Breast epithelium (tissue), 4 donors: ENCODE data around the gene ZNF491. TPM values are rescaled to one million over a fixed set of nuclear protein-coding genes. Genes with fewer than 3 reads are reported as not detected.
A peak's percentile ranks its signal among the peaks of the same experiment; 100 is the strongest.
"Not testable (repeated sequence)": the region's sequence is repeated elsewhere in the genome, so short reads cannot be mapped to it uniquely, and the experiment has no call there.

Experiments used
- DNase-seq, 2 donors: peaks; one replicate each; pipeline ENCODE4 v3.0.0-alpha.2; 2019; ENCODE audit warnings: low spot score in 2 of 2
- H3K27ac ChIP-seq, 2 donors: fragments of 200-600 bp; sonication (generic) in 1 of 2; one replicate each; pipeline ENCODE4 v1.5.1; 2016 to 2019; ENCODE audit warnings: mild to moderate bottlenecking in 1 of 2
- H3K27me3 ChIP-seq, 2 donors: fragments of 200-600 bp; sonication (generic) in 1 of 2; one replicate each; pipeline versions ENCODE4 v1.5.1 to v1.6.0; 2017 to 2019; ENCODE audit warnings: control low read depth in 1 of 2, mild to moderate bottlenecking in 1 of 2
- H3K36me3 ChIP-seq: fragments of 200-600 bp; one replicate; pipeline ENCODE4 v1.5.1; 2019
- H3K4me1 ChIP-seq, 2 donors: fragments of 200-600 bp; sonication (generic); one replicate each; pipeline ENCODE4 v1.5.1; 2016 to 2019; ENCODE audit warnings: control low read depth in 1 of 2
- H3K4me3 ChIP-seq, 3 donors: fragments of 200-600 bp; sonication (generic); 1 replicate in 2 of 3; 2 replicates in 1 of 3; pipeline ENCODE4 v1.5.1; 2016 to 2019; ENCODE audit warnings: mild to moderate bottlenecking in 3 of 3, moderate library complexity in 2 of 3
- H3K9me3 ChIP-seq, 2 donors: fragments of 200-600 bp; sonication (generic) in 1 of 2; one replicate each; pipeline ENCODE4 v1.5.1; 2016 to 2019; ENCODE audit warnings: control low read depth in 1 of 2
- CTCF ChIP-seq, 3 donors: fragments of 450-650 bp; IDR thresholded peaks; one replicate each; pipeline ENCODE4 v1.5.1; 2016 to 2017; ENCODE audit warnings: antibody characterized with exemption in 3 of 3, mild to moderate bottlenecking in 3 of 3, moderate library complexity in 3 of 3
- POLR2A ChIP-seq: fragments of 450-650 bp; IDR thresholded peaks from one replicate; pipeline ENCODE4 v1.6.1; 2016; ENCODE audit warnings: antibody characterized with exemption, mild to moderate bottlenecking, moderate library complexity
- POLR2AphosphoS5 ChIP-seq, 3 donors: sonication (generic); formaldehyde crosslinking; IDR thresholded peaks; one replicate each; pipeline ENCODE4 v1.6.1; 2017; ENCODE audit warnings: antibody characterized with exemption in 3 of 3
- intact Hi-C: fragments of 100-400 bp; cut with DNase I; formaldehyde crosslinking; loops from one replicate; pipeline ENCODE4 v1.15.1; 2023; ENCODE audit warnings: low total_unique reads
- total RNA-seq, 3 donors: library from RNA; depleted of rRNA; stranded (reverse); fragments of >200 nt; gene quantifications; one replicate each; pipeline ENCODE4 v1.1.0, GENCODE V29; 2016

Gene ZNF491
- total RNA-seq, 3 donors from 2014 or later = 1.6 to 3.9 (median 3.2) TPM

DNA sequence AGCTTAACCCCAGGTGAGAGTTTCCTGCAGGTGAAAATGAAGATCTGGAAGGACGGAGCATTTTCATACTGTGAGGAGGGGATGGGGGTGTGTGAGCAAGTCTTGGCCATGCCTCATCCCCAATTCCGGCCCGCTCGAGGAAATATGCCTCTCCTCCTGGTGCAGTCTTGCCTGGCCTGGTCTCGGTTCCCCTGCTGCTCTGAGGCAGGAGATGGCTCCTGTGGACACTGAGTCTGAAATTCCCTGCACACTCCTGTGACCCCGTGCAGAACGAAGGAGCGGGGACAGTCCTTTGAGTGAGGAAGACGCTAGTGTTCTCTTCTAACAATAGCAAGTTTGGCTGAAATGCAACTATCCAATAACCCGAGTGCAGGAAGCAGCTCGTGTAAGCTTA lies 49.9 kb downstream of the ZNF491 start:
- peak overlapping the region; percentile 58 to 81 (median 71) for H3K4me3 ChIP-seq
- intact Hi-C loops = no loop called here
- no peaks in the 10 kb centered on the region for H3K27me3 ChIP-seq
- no peaks in the 10 kb centered on the region for H3K36me3 ChIP-seq
- no peaks in the 10 kb centered on the region for H3K4me1 ChIP-seq
- TF ChIP-seq POLR2A (no peak), CTCF (IDR thresholded peaks at IDR 0.05) (no peak), POLR2AphosphoS5 (IDR thresholded peaks at IDR 0.05) (no peak)
- peak overlapping the region; percentile 72 to 77 for H3K27ac ChIP-seq
- H3K9me3 ChIP-seq = peaks cover 2 to 8% of the 10 kb centered on the region in 2 donors
- DNase-seq = no peak

- peak in 2 of 3 donors; percentile 36 to 57 for TF ChIP-seq POLR2AphosphoS5 (IDR thresholded peaks at IDR 0.05)
- peak in 1 of 3 donors; percentile 12 for TF ChIP-seq CTCF (IDR thresholded peaks at IDR 0.05)
- TF ChIP-seq POLR2A = no peak
- Histone ChIP-seq H3K4me3 (peak within 1 kb of the TSS; percentile 58 to 81 (median 71)), H3K36me3 (no peaks in the 10 kb centered on the region), H3K9me3 (peaks cover 5 to 12% of the 10 kb centered on the region in 2 donors), H3K27me3 (no peaks in the 10 kb centered on the region), H3K4me1 (no peaks in the 10 kb centered on the region), H3K27ac (peak within 1 kb of the TSS; percentile 72 to 77)
- intact Hi-C loops = no loop called here
- peak; percentile 92 to 94 for DNase-seq
These were observed 50.5 kb downstream of the ZNF491 start, which contains the start of gene ZNF439 for GRCh38 chr19:11848594-11849469. Gene ZNF439 (plus strand): TSS chr19:11848726. CDS start chr19:11848868, 142 bp downstream.

DNA sequence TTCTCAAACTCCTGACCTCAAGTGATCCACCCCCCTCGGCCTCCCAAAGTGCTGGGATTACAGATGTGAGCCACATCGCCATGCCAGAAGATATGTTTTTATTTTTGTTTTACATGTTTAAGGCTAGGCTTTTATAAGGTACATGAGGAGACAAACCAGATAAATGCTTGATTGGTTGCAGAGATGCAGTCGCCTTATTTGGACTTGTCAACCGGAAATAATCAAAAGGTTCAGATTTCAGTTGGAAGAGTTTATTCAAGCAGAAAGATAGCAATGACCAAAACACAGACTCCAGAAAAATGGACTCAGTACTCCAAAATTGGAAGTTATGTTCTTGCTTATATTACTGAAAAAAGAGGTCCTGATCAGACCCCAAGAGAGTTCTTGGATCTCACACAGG lies 52.0 kb downstream of the ZNF491 start:
- H3K36me3 ChIP-seq, DNase-seq, intact Hi-C loops, H3K4me3 ChIP-seq, H3K27ac ChIP-seq, H3K27me3 ChIP-seq, H3K4me1 ChIP-seq: not testable (repeated sequence)
- peaks cover 5 to 15% of the 10 kb centered on the region in 2 donors for H3K9me3 ChIP-seq

DNA sequence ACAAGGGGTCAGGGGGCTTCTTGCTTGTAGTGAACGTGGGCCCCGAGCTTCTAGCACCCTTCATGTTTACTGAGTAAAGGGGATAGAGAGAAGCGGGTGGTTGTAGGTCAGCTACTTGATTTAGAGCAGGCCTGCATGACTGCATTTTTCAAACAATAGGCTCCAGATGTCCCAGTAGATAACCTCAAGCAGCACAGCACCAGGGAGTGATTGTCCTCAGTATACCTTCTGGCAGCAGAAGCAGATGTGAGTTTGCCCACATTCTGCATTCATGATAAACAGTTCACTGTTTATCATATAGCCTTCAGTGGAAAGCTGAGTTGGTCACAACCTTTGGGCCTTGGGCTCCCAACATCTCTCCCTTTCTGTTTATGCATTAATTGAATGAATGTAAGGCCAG lies 55.0 kb downstream of the ZNF491 start:
- Histone ChIP-seq H3K36me3 (no peaks in the 10 kb centered on the region), H3K27me3 (no peaks in the 10 kb centered on the region), H3K9me3 (peaks cover 10 to 36% of the 10 kb centered on the region in 2 donors), H3K4me1 (no peaks in the 10 kb centered on the region), H3K4me3 (no peak overlapping the region), H3K27ac (no peak overlapping the region)
- DNase-seq = no peak
- TF ChIP-seq POLR2A (no peak), POLR2AphosphoS5 (IDR thresholded peaks at IDR 0.05) (no peak), CTCF (IDR thresholded peaks at IDR 0.05) (no peak)
- intact Hi-C loops = no loop called here

DNA sequence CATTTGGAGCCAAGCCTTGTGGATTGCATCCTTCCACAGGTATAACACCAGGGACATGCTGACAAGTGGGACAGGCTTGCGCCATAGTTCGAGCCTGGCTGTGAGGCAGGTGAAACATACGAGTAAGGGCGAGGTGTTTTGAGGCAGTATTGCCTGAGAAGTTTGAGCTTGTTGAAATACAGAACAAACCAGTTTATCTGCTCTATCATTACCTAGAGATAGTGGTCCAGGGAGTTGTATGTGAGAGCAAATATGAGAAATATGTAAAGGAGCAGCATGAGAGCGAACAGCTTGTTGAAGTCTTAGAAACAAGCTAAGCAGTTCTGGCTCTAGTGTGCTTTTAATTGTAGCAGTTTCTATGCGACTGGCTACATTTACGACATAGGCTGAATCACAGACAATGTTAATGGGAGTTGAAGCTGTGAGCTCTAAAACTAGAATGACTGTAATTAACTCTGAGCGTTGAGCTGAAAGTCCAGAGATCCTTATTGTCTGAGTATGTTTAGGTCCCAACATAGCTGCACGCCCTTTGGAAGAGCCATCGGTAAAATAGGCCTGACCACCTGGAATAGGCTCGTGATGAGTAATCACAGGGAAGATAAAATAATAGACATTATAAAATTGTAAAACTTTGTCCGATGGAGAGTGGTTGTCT lies 58.4 kb downstream of the ZNF491 start:
- Histone ChIP-seq H3K36me3 (no peaks in the 10 kb centered on the region), H3K27me3 (no peaks in the 10 kb centered on the region), H3K4me3 (no peak overlapping the region), H3K4me1 (no peaks in the 10 kb centered on the region), H3K9me3 (peaks cover 43 to 70% of the 10 kb centered on the region in 2 donors), H3K27ac (no peak overlapping the region)
- TF ChIP-seq POLR2A (no peak), POLR2AphosphoS5 (IDR thresholded peaks at IDR 0.05) (no peak), CTCF (IDR thresholded peaks at IDR 0.05) (no peak)
- no peak for DNase-seq
- intact Hi-C loops = no loop called here

Other genes with a start within 250 kb of the ZNF491 start
- 10 to 100 TPM; 31.7 to 38.0 (median 37.3) TPM for gene ELOF1, start 239.3 kb upstream of the ZNF491 start, total RNA-seq
- 100 to 1,000 TPM in 1 of 3 donors, 10 to 100 TPM in 2; 33.4 to 101 (median 92.8) TPM for gene ACP5, start 220.9 kb upstream of the ZNF491 start, total RNA-seq
- gene ZNF627, start 201.0 kb upstream of the ZNF491 start, total RNA-seq = 10 to 100 TPM in 2 of 3 donors, 1 to 10 TPM in 1; 8.5 to 35.4 (median 23.3) TPM
- gene ZNF823, start 59.6 kb upstream of the ZNF491 start, total RNA-seq = 10 to 100 TPM; 10.4 to 20.9 (median 13.1) TPM
- gene ZNF441, start 31.5 kb upstream of the ZNF491 start, total RNA-seq = 10 to 100 TPM in 2 of 3 donors, 1 to 10 TPM in 1; 7.7 to 17.6 (median 10.2) TPM
- 10 to 100 TPM in 2 of 3 donors, 1 to 10 TPM in 1; 9.8 to 16.4 (median 16.0) TPM for gene ZNF440, start 15.8 kb downstream of the ZNF491 start, total RNA-seq
- gene ZNF439, start 50.2 kb downstream of the ZNF491 start, total RNA-seq = 10 to 100 TPM in 2 of 3 donors, 1 to 10 TPM in 1; 5.1 to 20.8 (median 13.8) TPM
- 10 to 100 TPM; 16.3 to 26.1 (median 20.0) TPM for gene ZNF69, start 89.3 kb downstream of the ZNF491 start, total RNA-seq
- gene ZNF700, start 126.6 kb downstream of the ZNF491 start, total RNA-seq = 10 to 100 TPM; 13.8 to 32.9 (median 22.3) TPM
- 10 to 100 TPM in 1 of 3 donors, 1 to 10 TPM in 2; 2.9 to 14.5 (median 6.9) TPM for gene ZNF763, start 166.5 kb downstream of the ZNF491 start, total RNA-seq
- 10 to 100 TPM in 1 of 3 donors, 1 to 10 TPM in 2; 5.0 to 13.3 (median 8.8) TPM for gene ZNF433, start 237.2 kb downstream of the ZNF491 start, total RNA-seq